GM12878 (cell line): ENCODE measurements around the gene CA14. TPM values are rescaled to one million over a fixed set of nuclear protein-coding genes. Genes with fewer than 3 reads are reported as not detected.

ENCODE experiments used
- CREM ChIP-seq: IDR thresholded peaks from 2 replicates; pipeline ENCODE4 v1.6.1; 2014; ENCODE audit warnings: antibody characterized with exemption, low read depth
- EGR1 ChIP-seq, 2 experiments: IDR thresholded peaks; 1 replicate in 1 of 2; 2 replicates in 1 of 2; pipeline ENCODE4 v1.6.1; 2011 to 2012; ENCODE audit warnings: low read depth in 2 of 2, low read length in 2 of 2, borderline replicate concordance in 1 of 2, mild to moderate bottlenecking in 1 of 2, moderate library complexity in 1 of 2
- GATAD2B ChIP-seq: fragments of 450-650 bp; conservative IDR thresholded peaks from 2 replicates; pipeline ENCODE4 v1.6.1; 2017; ENCODE audit warnings: low read depth, mild to moderate bottlenecking, moderate library complexity
- JUNB ChIP-seq: IDR thresholded peaks from 2 replicates; pipeline ENCODE4 v1.6.1; 2016; ENCODE audit warnings: antibody characterized with exemption, mild to moderate bottlenecking
- JUND ChIP-seq: IDR thresholded peaks from 2 replicates; pipeline ENCODE4 v1.6.1; 2012; ENCODE audit warnings: low read depth, mild to moderate bottlenecking, low read length, improper control_type of control experiment, moderate library complexity
- MAX ChIP-seq: IDR thresholded peaks from 2 replicates; pipeline ENCODE4 v1.6.1; 2012; ENCODE audit warnings: low read depth, low read length, improper control_type of control experiment
- MEF2A ChIP-seq: IDR thresholded peaks from 2 replicates; pipeline ENCODE4 v1.6.1; 2011; ENCODE audit warnings: low read depth, mild to moderate bottlenecking, low read length, moderate library complexity; ENCODE audit not compliant: insufficient read depth
- MXI1 ChIP-seq: fragments of 150-350 bp; IDR thresholded peaks from 2 replicates; pipeline ENCODE4 v1.6.1; 2011; ENCODE audit warnings: low read depth, mild to moderate bottlenecking, inconsistent platforms, low read length, improper control_type of control experiment
- NBN ChIP-seq: fragments of 450-650 bp; IDR thresholded peaks from 2 replicates; pipeline ENCODE4 v1.6.1; 2016
- PBX3 ChIP-seq: IDR thresholded peaks from 2 replicates; pipeline ENCODE4 v1.6.1; 2011; ENCODE audit warnings: mild to moderate bottlenecking, low read depth, low read length, moderate library complexity; ENCODE audit not compliant: insufficient replicate concordance
- POLR2AphosphoS5 ChIP-seq: IDR thresholded peaks from 2 replicates; pipeline ENCODE4 v1.6.1; 2011; ENCODE audit warnings: mild to moderate bottlenecking, low read length, inconsistent platforms
- PRDM15 ChIP-seq: fragments of 450-650 bp; formaldehyde crosslinking; IDR thresholded peaks from 2 replicates; pipeline ENCODE4 v1.4.0; 2020; ENCODE audit warnings: mild to moderate bottlenecking, moderate library complexity
- RAD51 ChIP-seq: fragments of 450-650 bp; IDR thresholded peaks from 2 replicates; pipeline ENCODE4 v1.6.1; 2016; ENCODE audit warnings: moderate library complexity, mild to moderate bottlenecking, inconsistent platforms
- RB1 ChIP-seq: fragments of 450-650 bp; formaldehyde crosslinking; IDR thresholded peaks from 2 replicates; pipeline ENCODE4 v1.6.1; 2017; ENCODE audit warnings: mild to moderate bottlenecking, borderline replicate concordance
- RELA ChIP-seq: fragments of 450-650 bp; IDR thresholded peaks from 2 replicates; pipeline ENCODE4 v1.8.0; 2014; ENCODE audit warnings: borderline replicate concordance; ENCODE audit not compliant: partially characterized antibody
- RUNX3 ChIP-seq: IDR thresholded peaks from 2 replicates; pipeline ENCODE4 v1.6.1; 2012; ENCODE audit warnings: low read length, inconsistent platforms
- SIN3A ChIP-seq: IDR thresholded peaks from 2 replicates; pipeline ENCODE4 v1.6.1; 2012; ENCODE audit warnings: low read depth, low read length, improper control_type of control experiment
- SMAD1 ChIP-seq: fragments of 450-650 bp; IDR thresholded peaks from 2 replicates; pipeline ENCODE4 v1.6.1; 2018; ENCODE audit warnings: mild to moderate bottlenecking, low read depth; ENCODE audit not compliant: partially characterized antibody
- SMC3 ChIP-seq: IDR thresholded peaks from 2 replicates; pipeline ENCODE4 v1.6.1; 2011; ENCODE audit warnings: low read length, improper control_type of control experiment, borderline replicate concordance
- YY1 ChIP-seq: IDR thresholded peaks from 2 replicates; pipeline ENCODE4 v1.6.1; 2011; ENCODE audit warnings: low read depth, mild to moderate bottlenecking, low read length
- ZBED1 ChIP-seq: IDR thresholded peaks from 2 replicates; pipeline ENCODE4 v1.6.1; 2016; ENCODE audit warnings: borderline replicate concordance
- ZNF217 ChIP-seq: fragments of 450-650 bp; IDR thresholded peaks from 2 replicates; pipeline ENCODE4 v1.6.1; 2017; ENCODE audit warnings: antibody characterized with exemption, mild to moderate bottlenecking
- polyA plus RNA-seq, 11 experiments: library from polyadenylated mRNA; depleted of rRNA in 4 of 11; unstranded in 6 of 11; stranded (reverse) in 5 of 11; fragments of >200 nt; fragmentation: Nextera tagmentation in 4 of 11; fragmentation: Illumina TruSeq in 1 of 11; extraction: Ambion mirVana in 4 of 11; extraction: Trizol in 1 of 11; gene quantifications; 1 replicate in 1 of 11; 2 replicates in 10 of 11; pipeline versions ENCODE4 v1.2.1 to v1.2.3, GENCODE V29; 2011 to 2016; ENCODE audit warnings: inconsistent platforms in 2 of 11, missing spikeins in 2 of 11, low read depth in 1 of 11
- total RNA-seq, 4 experiments: library from RNA; depleted of rRNA in 3 of 4; stranded (reverse); fragments of >200 nt in 3 of 4; fragmentation: Illumina TruSeq in 1 of 4; extraction: Trizol in 1 of 4; gene quantifications; 2 replicates each; pipeline versions ENCODE4 v1.2.1 to v1.2.3, GENCODE V29; 2013 to 2021
- TF ChIP-seq, protein P1 (sequence below): fragments of 450-650 bp; IDR thresholded peaks from 2 replicates; pipeline ENCODE4 v1.6.1; 2017; ENCODE audit warnings: low read depth, mild to moderate bottlenecking, moderate library complexity

CA14 gene
- total and polyA plus RNA-seq, 10 of the 15 experiments (the other 5 are each of a cell fraction or from before 2014, with no cell fraction given) = 0.11 to 0.35 (median 0.29) TPM; not detected in 6

- no peak for TF ChIP-seq EGR1 (IDR thresholded peaks at IDR 0.05; ENCODE audit: borderline replicate concordance in 1 of 2, low read depth in 2 of 2, low read length in 2 of 2)
- TF ChIP-seq PRDM15 = no peak
- TF ChIP-seq CREM = 0 out of 2 replicates have a peak, but pooled peaks have one; percentile 48
- TF ChIP-seq, protein P1, sequence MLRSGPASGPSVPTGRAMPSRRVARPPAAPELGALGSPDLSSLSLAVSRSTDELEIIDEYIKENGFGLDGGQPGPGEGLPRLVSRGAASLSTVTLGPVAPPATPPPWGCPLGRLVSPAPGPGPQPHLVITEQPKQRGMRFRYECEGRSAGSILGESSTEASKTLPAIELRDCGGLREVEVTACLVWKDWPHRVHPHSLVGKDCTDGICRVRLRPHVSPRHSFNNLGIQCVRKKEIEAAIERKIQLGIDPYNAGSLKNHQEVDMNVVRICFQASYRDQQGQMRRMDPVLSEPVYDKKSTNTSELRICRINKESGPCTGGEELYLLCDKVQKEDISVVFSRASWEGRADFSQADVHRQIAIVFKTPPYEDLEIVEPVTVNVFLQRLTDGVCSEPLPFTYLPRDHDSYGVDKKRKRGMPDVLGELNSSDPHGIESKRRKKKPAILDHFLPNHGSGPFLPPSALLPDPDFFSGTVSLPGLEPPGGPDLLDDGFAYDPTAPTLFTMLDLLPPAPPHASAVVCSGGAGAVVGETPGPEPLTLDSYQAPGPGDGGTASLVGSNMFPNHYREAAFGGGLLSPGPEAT = no peak; the same call in 1 of the 2 replicates
- TF ChIP-seq MXI1 = 0 out of 2 replicates have a peak, but pooled peaks have one; percentile 42
- no peak for TF ChIP-seq SMAD1
- TF ChIP-seq JUND = no peak
- peak; percentile 98 for TF ChIP-seq RAD51
- TF ChIP-seq MEF2A = peak; percentile 56; the same call in 1 of the 2 replicates
- no peak for TF ChIP-seq NBN
- TF ChIP-seq MAX = peak; percentile 78
- TF ChIP-seq JUNB = no peak
- no peak for TF ChIP-seq SMC3
- TF ChIP-seq RUNX3 = 0 out of 2 replicates have a peak, but pooled peaks have one; percentile 17
- no peak for TF ChIP-seq YY1
- TF ChIP-seq SIN3A = no peak
- no peak for TF ChIP-seq RELA
- no peak for TF ChIP-seq ZNF217
- no peak for TF ChIP-seq GATAD2B
- TF ChIP-seq PBX3 = no peak
- TF ChIP-seq ZBED1 = no peak
- TF ChIP-seq RB1 = no peak
- peak; percentile 74 for TF ChIP-seq POLR2AphosphoS5
These were observed 44.1 kb upstream of the CA14 start (continued) for GRCh38 chr1:150213170-150214098.
